Activated CD8-positive, alpha-beta memory T cell treated with anti-CD3 and anti-CD28 coated beads, Interleukin-2, amount 50 U/mL, for 4 hours (primary cell): ENCODE data around the gene RNF180.

Experiments used
- DNase-seq: peaks from one replicate; pipeline ENCODE4 v3.0.0-alpha.2; 2020

Gene RNF180

DNA sequence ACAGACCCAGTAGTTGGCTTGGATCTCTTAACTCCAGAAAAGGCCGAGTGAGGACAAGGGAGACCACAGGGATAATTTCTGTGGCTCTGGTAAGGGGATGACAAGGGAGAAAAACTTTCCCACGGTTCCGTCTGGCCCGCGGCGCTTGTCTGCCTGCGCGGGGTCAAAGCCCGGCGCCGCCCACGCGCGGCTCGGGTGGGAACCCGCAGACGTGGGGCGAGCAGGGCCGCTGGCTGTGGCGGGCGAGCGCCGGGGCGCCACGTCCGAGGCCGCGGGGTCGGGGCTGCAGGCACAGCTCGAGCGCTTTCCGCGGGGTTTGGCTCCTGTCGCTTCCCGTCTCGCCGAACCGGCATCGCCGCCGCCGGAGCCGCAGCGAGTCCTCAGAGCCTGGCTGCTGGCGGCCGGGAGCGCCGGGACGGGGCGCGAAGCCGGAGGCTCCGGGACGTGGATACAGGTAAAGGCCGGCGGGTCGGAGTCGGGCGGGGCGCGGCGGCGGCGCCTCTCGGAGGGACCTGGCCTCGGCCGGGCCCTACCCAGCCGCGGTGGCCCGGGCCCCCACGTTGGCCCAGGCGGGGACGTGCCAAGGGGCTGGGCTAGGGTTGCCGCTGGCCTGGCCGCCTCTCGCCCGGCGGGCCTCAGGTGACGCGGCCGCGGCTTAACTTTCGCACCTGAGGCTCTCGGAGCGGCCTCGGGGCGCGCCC is at the start of gene RNF180:
Gene RNF180 (plus strand): TSS at position 344 of the 701 bp plus-strand sequence. CDS start 34,965 bp downstream, outside the sequence.
- DNase-seq, result no peak

DNA sequence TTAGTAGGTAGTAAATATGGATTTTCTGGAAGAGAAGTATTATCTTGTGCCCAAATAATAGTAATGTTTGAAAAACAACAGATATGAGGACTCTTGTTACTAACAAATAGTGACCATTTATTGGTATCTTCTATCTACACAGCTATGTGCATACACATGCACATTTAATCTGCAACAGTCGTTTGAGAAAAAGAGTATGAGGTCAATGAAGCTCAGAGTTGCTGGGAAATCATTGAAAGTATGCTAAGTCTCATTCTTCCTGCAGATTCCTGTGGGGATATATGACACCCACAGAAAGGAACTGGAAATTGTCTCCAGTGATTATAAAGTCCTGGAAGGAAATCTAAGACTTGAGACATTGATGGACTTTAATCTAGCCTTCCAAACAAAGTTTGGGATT is 40.1 kb upstream of the RNF180 start:
- no peak for DNase-seq

- no peak for DNase-seq
These were observed 39.4 kb upstream of the RNF180 start for GRCh38 chr5:64126202-64126741.

- DNase-seq, result no peak
These were observed 25.6 kb upstream of the RNF180 start for GRCh38 chr5:64140018-64140417.

DNA sequence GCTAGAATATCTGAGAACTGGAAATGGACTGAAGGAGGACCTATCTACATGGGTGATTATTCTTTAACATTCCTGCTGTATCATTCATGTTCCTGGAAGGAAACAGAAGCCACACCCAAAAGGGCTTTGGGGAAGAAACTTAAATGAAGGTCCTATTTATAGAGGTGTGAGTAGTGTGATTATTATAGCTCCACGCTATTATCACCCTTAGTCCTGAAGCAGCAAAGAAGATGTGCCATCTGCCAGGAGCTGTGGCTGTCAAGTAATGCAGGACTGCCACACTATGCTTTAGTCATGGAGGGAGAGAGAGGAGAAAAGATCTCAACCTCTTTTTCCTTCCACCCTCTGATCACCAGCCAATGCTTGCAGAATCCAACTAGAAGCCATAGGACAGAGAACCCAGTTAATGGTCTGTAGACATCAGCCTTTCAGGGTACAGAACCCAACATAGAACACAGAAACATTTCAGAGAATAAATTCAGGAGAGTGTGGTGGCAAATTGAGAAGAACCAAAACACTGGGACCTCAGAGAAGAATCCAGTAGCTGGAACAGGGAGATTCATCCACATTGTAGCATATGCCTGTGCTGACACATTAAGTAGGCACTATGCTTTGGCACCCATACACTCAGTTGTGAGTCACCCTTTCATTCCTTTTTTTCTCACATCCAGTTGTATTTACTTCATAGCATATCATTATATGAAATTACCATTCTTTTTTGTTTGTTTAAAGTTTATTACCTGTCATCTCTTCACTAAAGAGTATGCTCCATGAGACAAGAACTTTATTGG is 21.0 kb upstream of the RNF180 start:
- no peak for DNase-seq

GRCh38 chr5:64145216-64145895 is 20.3 kb upstream of the RNF180 start:
- no peak for DNase-seq

DNA sequence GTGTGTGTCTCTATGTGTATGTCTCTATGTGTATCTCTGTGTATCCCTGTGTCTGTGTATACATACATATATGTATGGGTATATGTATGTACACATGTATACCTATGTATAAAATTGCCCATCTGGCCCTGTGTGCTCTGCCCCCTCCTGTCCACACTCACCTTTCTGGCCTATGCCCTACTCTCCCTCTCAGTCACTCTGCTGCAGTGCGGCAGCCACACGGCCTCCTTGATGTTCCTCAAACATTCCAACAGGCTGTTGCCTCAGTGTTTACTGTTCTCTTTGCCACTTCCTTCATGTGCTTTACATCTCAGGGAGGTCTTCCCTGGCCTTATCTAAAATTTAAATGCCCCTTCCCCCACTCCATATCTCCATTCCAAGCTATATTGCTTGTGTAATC is 18.3 kb upstream of the RNF180 start:
- no peak for DNase-seq

- no peak for DNase-seq
These were observed 17.7 kb upstream of the RNF180 start for GRCh38 chr5:64147849-64148441.

DNA sequence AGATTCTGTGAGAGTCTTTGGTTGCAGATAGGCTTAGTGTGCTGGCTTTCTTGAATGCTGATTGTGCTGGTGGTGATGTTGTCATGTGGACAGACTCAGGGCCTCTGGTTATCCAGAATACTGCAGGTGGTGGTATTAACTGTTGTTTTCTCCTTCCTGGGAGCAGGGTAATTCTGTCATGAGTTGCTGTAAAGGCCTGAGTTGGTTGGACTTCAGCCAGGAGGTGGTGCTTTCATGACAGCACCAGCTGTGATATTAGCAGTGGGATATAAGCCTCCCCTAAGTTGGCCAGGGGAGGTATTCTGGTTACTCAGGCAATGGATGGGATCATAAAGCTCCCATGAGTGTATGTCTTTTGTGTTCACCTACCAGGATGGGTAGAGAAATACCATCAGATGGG is 16.4 kb upstream of the RNF180 start:
- DNase-seq, result no peak

GRCh38 chr5:64149857-64150521 is 15.7 kb upstream of the RNF180 start:
- no peak for DNase-seq

DNA sequence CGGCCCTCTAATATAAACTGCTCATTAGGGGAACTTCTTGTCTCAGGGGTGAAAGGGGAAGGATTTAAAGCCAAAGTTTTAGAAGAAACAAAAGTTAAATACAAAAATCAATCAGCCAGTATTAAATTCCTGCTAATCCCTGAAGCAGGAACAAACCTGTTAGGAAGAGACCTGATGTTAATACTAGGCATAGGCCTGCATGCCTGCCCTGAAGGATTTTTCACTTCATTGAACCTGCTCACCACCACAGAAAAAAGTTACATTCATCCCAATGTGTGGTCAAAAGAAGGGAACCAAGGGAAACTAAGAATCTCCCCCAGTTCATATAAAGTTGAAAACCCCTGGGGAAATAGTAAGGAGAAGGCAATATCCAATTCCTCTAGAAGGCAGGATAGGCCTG is 9.4 kb upstream of the RNF180 start:
- no peak for DNase-seq

DNA sequence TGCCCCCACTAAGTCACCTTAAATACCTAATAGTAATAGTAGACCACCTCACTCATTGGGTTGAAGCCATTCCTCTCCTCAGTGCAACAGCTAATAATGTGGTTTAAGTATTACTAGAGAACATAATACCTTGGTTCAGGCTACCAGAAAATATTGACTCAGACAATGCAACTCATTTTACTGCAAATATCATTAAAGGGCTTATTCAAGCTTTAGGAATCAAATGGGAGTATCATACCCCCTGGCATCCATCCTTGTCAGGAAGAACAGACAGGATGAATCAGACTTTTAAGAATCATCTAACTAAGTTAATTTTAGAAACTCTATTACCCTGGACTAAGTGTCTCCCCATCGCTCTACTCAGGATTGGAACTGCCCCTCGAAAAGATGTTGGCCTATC is 6.8 kb upstream of the RNF180 start:
- DNase-seq, result no peak

DNA sequence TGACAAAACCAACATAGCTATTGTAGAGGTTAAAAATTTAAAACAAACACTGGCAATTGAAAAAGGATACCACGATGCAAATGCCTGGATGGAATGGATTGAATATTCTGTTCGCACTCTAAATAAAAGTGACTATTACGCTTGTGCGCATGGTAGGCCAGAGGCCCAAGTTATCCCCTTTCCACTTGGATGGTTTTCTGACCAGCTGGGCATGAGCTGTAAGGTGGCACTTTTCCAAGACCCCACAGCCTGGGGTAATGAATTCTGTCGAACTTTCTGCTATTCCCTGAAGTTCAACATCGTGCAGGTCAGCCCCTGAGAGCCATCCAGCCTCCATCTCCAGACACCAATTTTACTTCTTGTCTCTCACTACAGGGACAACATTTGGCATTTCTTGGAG is 5.4 kb upstream of the RNF180 start:
- no peak for DNase-seq

DNA sequence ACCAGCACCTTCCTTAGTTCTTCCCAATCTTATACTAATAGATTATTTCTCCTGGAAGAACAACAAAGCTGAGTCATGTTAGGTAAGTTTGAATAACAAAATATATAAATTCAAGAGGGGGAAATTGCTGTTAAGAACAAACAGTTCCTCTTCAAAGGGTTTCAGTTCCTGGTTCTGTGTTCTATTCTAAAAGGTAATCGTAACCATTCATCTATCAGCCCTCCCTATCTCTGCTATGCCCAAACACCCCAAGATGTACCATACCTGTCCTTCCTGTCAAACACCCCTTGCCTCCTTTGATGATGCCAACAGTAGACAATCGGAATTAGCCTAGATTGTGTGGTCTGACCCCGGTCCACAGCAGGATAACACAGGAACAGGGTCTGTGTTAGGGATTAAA is 4.2 kb upstream of the RNF180 start:
- DNase-seq, result no peak

GRCh38 chr5:64163135-64163534 is 2.5 kb upstream of the RNF180 start:
- no peak for DNase-seq

GRCh38 chr5:64163746-64164145 is 1.9 kb upstream of the RNF180 start:
- DNase-seq, result no peak

DNA sequence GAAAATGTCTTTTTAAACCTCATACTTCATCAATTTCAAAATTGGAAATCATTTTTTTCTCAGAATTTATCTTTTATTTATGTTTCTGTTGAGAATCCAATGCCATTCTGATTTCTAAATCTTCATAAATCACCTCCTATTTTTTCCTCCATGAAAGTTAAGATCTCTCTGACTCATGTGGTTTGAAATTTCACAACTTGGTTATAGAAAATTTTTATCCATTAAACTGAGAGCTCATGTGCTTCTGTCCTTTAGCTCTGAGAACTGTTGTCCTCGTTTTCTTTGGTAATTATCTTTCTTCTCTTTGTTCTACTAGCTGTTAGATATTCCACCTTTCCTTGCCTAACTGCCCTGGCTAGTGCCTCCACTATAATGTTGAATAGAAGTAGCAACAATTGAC is 1.5 kb upstream of the RNF180 start:
- DNase-seq, result no peak

GRCh38 chr5:64165160-64165499 is 513 bp upstream of the RNF180 start:
- DNase-seq, result no peak

GRCh38 chr5:64166201-64166959 is 737 bp downstream of the RNF180 start:
- DNase-seq, result no peak

DNA sequence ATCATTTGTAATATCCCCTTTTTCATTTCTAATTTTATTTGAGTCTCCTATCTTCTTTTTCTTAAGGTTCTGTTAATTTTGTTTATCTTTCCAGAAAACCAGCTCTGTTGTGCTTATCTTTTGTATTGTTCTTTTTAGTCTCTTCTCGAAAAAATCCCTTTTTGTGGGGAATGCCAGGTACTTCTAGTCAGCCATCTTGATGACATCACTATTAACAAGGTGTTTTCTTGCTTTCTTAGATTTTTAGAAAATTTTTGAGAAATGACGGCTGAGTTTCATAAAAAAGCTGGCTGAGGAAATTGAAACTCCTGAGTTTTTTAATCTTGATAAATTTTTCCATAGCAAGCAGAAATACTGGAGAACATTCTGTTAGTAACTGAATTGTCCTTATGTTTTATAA is 10.7 kb downstream of the RNF180 start:
- DNase-seq, result no peak

GRCh38 chr5:64180661-64181343 is 15.2 kb downstream of the RNF180 start:
- no peak for DNase-seq
